Measurements from ENCODE around the gene RAB7B.

RAB7B gene

DNA sequence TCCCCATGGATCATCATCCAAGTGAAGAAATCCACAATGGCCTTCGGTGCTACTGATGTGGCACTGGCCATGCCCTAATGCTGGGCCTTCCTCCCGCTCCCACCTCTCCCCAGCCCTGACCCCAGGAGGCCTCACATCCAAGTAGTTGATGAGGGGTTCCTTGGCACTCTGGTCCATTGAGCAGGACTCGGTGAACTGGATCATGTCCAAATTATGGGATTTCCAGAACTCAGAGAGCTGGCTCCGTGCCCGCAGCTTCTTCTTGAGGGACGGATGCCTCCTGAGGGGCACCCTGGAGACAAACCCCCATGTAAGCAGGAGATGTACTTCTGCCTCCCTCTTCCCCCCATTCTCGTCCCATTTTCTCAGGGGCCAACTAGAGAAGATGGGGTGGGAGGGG is 19.6 kb upstream of the RAB7B start:
- DNase-seq (ENCODE audit: low spot score) = no peak

GRCh38 chr1:206021626-206022365 is 18.6 kb upstream of the RAB7B start:
- DNase-seq (ENCODE audit: low spot score) = no peak

DNA sequence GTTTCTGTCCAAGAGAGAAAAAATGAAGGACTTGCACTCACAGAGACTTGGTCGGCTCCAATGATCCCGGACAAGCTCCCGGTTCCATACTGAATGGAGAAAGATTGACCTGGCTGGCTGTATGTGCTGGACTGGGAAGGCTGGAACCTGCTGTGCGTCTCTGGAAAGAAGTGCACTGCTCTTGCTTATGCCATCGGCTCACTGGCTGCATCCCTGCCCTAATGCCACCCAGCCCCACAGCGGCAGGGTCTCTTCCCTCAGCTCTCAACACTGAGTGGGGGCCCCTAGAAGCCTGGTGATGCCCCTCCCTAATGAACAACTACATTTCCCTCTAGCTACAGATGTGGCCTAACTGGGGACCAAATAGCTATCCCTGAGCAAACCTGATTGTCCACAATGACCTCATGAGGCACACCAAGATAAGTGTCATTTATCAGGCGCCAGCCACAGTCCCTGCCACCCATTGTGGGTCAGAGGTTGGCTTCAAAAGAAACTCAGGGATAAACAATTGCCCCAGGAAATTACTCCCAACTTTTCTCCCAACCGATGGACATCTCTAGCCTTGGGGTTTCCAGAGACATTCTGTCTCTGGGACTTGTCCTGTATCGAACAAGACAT is 17.9 kb upstream of the RAB7B start:
- no peak for DNase-seq (ENCODE audit: low spot score)

GRCh38 chr1:206020393-206021007 is 17.3 kb upstream of the RAB7B start:
- DNase-seq (ENCODE audit: low spot score) = no peak

DNA sequence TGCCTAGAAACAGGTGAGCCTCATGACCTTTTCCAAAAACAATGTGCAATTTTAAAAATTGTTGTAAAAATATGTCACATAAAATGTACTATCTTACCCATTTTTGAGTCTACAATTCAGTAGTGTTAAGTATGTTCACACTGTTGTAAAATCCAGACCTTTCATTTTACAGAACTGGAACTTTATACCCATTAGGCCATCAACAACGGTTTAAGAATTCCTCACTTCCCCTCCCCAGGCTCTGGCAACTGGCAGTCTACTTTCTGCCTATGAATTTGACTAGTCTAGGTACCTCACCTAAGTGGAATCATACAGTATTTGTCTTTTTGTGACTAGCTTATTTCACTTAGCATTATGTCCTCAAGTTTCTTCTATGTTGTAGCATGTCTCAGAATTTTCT is 11.9 kb upstream of the RAB7B start:
- DNase-seq (ENCODE audit: low spot score) = no peak

- no peak for DNase-seq (ENCODE audit: low spot score)
These were observed 11.4 kb upstream of the RAB7B start for GRCh38 chr1:206014601-206015000.

DNA sequence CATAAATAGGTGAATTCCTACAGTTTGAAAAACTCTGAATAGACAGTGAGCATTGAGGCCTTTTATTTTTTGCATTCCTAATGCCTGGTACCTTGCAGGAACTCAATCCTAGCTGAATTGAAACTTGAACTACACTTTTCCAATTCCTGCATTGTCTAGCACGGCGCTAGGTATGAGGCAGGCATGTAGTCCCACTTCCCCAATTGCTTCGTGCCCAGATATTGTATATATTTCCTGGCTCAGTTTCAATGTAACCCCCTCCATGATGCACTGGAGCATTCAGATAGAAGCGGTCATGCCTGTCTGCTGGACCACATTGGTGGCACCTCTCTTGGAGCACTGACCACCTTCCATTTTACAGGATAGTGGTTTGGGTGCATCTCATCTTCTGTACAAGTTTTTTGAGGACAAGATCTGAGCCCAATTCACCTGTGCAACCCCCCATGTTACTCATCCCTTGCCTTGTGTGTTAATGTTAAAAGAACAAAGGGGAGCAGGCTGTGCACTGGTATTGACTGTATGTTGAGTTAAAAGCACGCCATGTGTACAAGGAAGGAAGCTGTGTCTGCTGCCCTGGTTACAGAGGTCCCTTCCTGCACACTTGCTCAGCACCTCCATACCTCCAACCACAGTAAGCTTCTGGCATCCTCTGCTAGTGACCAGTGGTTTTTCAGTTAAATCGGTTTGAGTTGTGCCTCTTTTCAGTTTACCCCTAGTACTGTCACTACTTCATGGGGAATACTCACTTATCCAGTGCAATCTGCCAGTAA is 10.0 kb upstream of the RAB7B start:
- no peak for DNase-seq (ENCODE audit: low spot score)

DNA sequence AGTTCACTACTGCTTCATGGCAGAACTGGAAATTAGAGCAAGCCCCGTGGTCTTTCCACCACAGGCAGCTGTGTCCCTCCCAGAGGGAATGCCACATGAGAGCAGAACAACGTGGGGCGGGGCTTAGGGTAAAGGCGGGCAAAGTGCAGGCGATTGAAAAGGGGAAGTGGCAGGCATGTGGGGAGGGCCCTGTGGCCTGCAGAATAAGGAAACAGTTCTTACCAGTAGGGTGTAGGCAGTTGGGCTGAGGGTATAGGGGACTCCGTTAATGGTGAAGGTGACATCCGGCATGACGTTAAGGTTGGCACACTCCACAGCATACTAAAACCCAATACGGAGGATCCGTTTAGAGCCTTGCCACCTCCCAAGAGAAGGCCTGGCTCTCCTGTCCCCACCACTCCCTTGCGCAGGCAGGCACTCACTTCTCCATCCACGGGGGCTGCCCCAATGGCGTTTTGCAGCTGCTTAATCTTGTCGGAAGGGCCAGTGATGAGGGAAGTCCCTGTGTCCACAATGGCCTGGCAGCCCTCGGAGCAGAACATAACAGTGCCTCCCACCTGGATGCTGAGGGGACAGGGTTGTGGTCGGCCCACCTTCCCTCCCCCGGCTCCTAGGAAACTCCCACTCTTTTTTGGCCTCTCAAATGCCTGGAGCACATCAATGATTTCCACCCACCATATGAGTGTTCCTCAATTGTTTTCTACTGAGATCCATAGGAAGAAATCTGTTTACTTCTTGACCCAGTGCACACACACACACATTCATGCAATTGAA is 9.1 kb upstream of the RAB7B start:
- peak; percentile 42 for DNase-seq (ENCODE audit: low spot score)

DNA sequence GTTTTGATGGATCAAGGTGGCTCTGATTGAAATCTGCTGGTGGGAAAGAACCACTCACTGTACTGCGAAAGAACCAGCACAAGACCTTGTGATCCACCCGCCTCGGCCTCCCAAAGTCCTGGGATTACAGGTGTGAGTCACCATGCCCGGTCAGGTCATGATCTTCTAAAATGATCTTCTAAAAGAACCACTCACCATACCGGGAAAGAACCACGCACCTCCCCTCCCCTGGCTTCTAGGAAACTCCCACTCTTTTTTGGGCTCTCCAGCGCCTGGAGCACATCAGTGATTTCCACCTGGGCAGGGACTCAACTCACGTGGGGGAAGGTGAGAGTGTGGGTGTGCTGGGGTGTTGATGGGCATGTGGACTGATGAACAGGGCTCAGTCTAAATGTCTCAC is 7.9 kb upstream of the RAB7B start:
- DNase-seq (ENCODE audit: low spot score) = no peak

DNA sequence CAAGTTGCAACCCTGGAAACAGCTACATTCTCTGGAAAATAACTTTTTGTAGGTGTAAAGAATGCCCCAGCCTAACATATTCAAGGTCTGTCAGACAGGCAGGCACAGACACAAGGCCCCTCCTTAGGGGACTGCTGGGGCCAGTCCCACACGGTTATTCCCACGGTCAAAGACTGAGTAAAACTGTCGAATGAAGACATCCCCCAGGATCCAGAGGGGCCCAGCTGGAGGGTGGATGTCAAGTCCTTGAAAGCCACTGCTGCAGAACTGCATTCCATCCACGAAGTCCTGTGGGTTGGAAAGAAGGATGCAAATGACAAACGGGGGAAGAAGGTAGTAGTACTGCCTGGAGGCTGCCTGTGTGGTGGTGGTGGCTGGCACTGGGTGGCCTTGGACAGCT is 6.9 kb upstream of the RAB7B start:
- no peak for DNase-seq (ENCODE audit: low spot score)

GRCh38 chr1:206006946-206007345 is 3.8 kb upstream of the RAB7B start:
- no peak for DNase-seq (ENCODE audit: low spot score)

DNA sequence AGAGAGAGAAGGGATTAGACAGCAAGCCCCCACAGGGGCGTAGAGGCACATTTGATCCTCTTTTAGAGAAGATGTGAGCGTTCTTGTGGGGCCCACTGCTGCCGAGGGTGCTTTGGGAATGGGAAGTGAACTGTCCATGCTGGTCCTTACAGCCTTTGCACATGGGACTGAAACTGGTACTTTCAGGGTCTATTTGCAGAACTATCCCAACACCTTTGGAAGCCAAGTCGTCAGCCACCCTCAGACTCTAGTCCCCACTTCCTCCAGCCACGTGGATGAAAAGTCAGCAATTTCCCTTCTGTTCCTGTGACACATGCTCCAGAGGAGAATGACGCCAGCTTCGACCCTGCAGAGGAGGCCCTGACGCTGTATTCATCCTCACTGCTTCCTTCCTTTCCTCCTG is 2.6 kb upstream of the RAB7B start:
- DNase-seq (ENCODE audit: low spot score) = no peak

DNA sequence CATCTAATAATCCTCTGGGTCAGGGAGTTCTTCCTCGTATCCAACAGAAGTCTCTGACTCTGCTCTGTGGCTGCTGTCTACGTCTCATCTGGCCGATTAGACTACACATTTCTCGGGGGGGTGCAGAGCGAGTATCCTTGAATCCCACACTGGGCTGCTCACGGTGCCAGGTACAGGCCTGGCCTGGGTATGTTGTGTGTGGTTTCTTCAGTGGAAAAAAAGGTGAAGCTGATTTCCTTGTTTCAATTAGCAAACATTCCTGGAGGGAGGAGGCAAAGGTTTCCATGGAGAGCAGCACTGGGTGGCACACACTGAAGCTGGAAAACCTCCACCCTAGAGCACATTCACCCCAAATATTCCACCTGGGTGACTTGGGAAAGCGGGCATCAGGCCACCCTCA is 2.0 kb upstream of the RAB7B start:
- DNase-seq (ENCODE audit: low spot score) = no peak

- DNase-seq (ENCODE audit: low spot score) = no peak
These were observed 1.6 kb upstream of the RAB7B start for GRCh38 chr1:206004826-206005225.

DNA sequence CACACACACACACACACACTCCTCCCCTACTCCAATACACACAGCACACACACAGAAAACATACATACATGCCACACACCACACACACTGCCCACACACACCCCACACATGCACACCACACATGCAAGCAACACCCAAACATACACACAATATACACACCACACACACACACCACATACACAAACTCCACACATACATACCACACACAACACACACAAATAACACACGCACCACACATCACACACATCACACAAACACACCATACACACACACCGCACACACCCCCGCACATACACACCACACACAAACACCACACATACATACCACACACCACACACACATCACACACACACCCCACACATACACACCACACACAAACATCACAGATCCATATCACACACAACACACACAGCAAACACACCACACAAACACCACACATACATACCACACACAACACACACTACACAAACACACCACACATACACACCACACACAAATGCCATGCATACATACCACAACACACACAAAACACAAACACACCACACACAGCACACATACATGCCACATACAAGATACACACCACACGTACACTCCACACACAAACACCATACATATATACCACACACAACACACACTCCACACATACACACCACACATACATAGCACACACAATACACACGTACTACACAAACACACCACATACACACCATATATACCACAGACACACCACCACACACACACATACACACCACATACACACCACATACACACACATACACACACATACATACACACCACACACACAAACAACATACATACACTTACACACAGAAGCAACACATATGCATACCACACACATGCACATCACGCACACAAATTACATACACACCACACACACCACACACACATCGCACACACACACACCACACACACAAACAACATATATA is 932 bp upstream of the RAB7B start:
- DNase-seq (ENCODE audit: low spot score) = no peak

DNA sequence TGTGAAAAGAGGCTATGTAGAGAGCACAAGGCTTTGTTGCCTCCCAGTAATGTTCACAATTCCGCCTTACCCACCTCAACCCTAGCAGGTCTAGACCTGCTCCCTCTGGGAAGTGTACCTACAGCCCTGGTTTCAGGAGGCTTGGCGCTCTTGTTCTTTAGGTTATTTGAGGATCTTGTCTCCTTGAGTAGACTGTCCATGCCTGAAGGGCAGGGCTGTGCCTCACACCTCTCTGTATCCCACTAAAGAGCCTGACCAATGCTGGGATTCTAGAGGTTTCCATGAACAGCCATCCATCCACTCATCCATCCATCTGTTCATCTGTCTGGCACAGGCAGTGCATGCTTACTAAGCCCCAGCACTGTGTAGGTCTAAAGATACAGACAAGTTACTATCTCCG is 1.0 kb downstream of the RAB7B start:
- DNase-seq (ENCODE audit: low spot score) = no peak

DNA sequence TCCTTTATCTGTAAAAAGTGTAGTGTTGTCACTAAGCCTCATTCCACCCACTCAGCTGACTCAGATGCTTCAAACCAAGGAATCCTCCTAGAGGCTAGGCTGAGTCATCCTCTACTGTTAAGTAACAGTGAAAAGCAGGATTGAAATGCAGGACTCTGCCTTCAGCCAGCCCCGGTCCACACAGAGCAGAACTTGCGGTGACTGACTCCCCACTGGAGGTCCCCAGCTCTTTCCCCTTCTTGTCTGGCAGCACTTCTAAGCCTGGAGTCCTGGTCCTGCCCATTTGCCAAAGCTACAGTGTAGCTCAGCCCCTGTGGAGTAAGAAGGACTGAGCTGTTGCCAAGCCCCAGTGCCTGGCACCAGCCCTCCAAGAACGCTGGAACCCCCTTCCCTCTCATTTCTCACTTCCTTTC is 1.7 kb downstream of the RAB7B start:
- peak; percentile 74 for DNase-seq (ENCODE audit: low spot score)

DNA sequence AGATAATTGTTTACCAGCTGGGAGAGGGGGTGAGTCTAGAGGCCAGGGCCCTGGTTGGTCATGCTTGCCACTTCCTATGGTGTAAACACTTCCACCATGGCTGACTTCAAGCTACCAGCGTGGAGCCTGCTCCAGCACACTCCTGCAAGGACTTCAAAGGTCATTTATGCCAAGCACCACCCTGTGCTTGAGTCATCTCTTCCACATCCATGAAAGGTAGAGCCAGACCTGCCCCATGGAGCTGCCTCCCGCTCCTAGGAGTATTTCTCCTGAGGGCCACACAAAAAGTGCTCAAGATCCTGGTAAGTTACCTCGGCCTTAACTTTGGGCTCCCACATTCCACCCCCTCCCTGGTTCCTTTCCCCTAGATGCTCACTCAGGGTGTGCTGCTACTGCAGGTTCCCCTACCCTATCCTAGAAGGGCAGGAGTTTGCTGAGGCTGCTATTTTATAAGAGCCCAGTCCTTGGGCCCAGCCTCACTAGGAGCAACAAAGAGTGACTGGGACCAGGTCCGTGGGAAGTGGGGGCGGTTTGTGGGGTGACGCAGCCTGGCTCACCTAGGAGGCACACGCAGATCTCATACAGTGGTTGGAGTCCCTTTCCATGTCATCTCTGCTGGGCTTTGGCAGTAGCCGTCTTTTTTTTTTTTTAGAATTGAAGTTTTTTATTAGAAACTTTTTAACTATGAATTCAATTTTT is 2.4 kb downstream of the RAB7B start:
- no peak for DNase-seq (ENCODE audit: low spot score)

DNA sequence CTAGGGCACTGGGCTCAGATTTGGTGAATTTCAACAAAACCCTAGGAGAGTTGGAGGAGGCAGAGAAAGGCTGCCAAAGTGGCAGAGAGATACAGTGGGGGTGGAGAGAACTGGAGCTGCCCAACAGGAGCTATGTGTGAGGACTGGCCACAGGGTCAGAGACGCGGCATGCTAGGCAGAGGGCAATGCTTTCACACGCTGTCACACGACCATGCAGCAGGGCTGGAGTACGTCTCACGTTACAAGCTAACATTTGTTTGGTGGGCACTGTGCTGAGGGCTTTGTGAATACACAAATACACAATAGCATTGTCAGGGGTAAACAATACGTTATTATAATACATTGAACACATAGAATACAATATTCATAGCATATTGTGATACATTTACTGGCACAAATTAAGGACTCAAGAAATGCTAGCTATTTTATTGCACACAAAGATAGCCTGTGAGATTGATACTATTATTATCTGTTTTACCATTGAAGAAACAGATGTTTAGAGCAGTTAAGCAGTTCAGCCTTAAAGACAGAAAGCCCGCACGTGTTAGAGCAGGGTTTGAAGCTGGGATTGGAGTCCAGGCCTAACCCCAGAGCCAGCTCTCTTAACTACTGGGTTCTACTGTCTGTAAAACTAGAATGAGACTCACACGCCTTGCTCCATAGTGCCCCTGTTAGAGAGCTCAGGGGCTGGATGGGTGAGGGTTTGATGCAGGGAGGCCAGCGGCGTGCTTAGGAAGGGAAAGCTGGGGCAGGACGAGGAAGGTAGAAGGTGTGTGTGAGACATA is 4.5 kb downstream of the RAB7B start:
- peak; percentile 81 for DNase-seq (ENCODE audit: low spot score)
